Colon (tissue), 2 donors: ENCODE measurements around the gene NF2.
"Not testable (repeated sequence)": the region's sequence is repeated elsewhere in the genome, so short reads cannot be mapped to it uniquely, and the experiment has no call there.

Source experiments
- FAIRE-seq: peaks from 2 replicates; lab custom pipeline; 2012; peaks lifted over from hg19 to GRCh38; lab: Jason Lieb, UNC
- donor health status: control.
- donor health status: control.

Gene NF2

GRCh38 chr22:29603358-29604075 is at the start of gene NF2:
TSS of gene NF2 (plus strand) at chr22:29603633. CDS start at chr22:29603999, 366 bp downstream.
- FAIRE-seq, result peak; percentile 87

GRCh38 chr22:29555065-29555644 is 48.3 kb upstream of the NF2 start:
- FAIRE-seq, result no peak

- FAIRE-seq, result no peak
These were observed 44.4 kb upstream of the NF2 start for GRCh38 chr22:29559030-29559429.

- FAIRE-seq, result no peak
These were observed 43.6 kb upstream of the NF2 start for GRCh38 chr22:29559853-29560252.

- no peak for FAIRE-seq
These were observed 39.6 kb upstream of the NF2 start for GRCh38 chr22:29563652-29564460.

GRCh38 chr22:29566513-29566912 is 36.9 kb upstream of the NF2 start:
- not testable (repeated sequence) for FAIRE-seq

GRCh38 chr22:29567338-29567737 is 36.1 kb upstream of the NF2 start:
- FAIRE-seq, result no peak

GRCh38 chr22:29569011-29569678 is 34.3 kb upstream of the NF2 start:
- no peak for FAIRE-seq

GRCh38 chr22:29570456-29570855 is 33.0 kb upstream of the NF2 start:
- FAIRE-seq, result no peak

GRCh38 chr22:29570912-29571549 is 32.4 kb upstream of the NF2 start:
- no peak for FAIRE-seq

- no peak for FAIRE-seq
These were observed 28.5 kb upstream of the NF2 start for GRCh38 chr22:29574762-29575450.

GRCh38 chr22:29578462-29579200 is 24.8 kb upstream of the NF2 start:
- FAIRE-seq, result no peak

- FAIRE-seq, result no peak
These were observed 23.1 kb upstream of the NF2 start for GRCh38 chr22:29580200-29580810.

GRCh38 chr22:29581799-29582198 is 21.6 kb upstream of the NF2 start:
- no peak for FAIRE-seq

GRCh38 chr22:29584975-29585374 is 18.5 kb upstream of the NF2 start:
- no peak for FAIRE-seq

- not testable (repeated sequence) for FAIRE-seq
These were observed 17.2 kb upstream of the NF2 start for GRCh38 chr22:29586193-29586705.

- FAIRE-seq, result no peak
These were observed 15.3 kb upstream of the NF2 start for GRCh38 chr22:29587938-29588699.

GRCh38 chr22:29593923-29594322 is 9.5 kb upstream of the NF2 start:
- FAIRE-seq, result no peak

- not testable (repeated sequence) for FAIRE-seq
These were observed 9.0 kb upstream of the NF2 start for GRCh38 chr22:29594447-29594846.
